NCI-H510A treated with DMSO at 0.1 percent for 48 hours (cell line): Measurements from ENCODE around the gene DNAJB2.
"Not testable (repeated sequence)": the region's sequence is repeated elsewhere in the genome, so short reads cannot be mapped to it uniquely, and the experiment has no call there.

ENCODE experiments used
- DNase-seq: peaks from one replicate; lab custom pipeline; 2025; lab: John Stamatoyannopoulos, UW

The DNAJB2 gene

DNA sequence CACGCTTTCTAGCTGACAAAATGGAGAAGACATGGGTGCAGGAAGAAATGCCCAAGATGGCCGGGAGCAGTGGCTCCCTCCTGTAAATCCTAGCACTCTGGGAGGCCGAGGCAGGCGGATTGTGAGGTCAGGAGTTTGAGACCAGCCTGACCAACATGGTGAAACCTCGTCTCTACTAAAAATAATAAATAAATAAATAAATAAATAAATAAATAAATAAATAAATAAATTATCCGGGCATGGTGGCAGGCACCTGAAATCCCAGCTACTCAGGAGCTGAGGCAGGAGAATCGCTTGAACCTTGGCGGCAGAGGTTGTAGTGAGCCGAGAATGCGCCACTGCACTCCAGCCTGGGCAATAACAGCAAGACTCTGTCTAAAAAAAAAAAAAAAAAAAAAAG, 20.2 kb upstream of the DNAJB2 start:
- not testable (repeated sequence) for DNase-seq

DNA sequence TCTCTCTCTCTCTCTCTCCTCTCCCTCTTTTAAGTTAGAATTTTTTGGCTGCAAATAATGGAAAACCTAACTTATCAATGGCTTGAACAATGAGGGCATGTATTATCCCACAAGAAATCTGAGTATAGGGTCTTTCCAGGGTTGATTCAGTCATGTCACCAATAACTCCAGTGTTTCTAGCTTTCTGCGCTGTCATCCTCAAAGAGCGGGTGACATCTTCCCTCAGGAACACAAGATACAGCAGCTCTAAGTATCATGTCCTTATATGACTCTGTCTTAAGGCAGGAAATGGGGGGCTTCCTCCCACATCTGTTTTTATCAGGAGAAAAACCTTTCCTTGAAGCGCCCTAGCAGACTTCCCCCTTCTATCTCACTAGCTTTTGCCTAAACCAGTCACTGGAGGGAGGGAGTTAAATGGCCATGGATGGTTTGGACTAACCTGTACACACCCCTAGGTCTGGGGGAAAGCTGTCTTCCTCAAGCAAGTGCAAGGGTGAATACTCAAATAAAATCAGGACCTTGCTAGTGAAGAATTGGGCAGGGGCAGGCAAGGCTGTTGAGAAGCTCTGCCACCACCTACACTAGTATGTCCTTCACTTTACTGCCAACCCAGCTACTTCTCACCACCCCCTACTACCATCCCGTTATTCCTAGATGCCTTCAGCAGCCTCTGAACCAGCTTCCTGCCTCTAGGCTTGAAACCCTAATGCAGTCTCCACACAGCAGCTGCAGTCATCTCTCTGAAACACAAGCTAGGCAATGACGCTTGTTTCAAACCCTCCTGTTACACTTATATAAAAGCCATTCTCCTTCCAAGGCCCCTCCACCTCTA, 17.9 kb upstream of the DNAJB2 start:
- no peak for DNase-seq

DNA sequence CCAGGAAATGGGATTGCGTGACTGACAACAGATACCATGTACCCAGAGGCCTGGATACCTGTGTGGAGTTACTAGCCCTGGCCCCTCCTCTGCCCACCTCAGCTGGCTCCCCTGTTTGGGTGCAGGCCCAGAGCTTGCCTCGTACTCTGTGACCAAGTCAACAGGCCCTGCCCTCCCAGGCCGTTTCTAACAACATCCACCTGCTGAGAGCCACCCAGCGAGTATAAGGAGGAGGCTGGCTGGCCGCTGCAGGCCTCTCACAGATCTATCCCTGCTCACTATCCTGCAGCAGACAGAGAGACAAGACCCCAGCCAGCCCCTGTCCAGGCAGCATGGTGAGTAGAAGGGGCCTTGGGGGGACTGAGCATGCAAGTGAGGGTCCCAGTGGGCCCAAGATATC, 12.9 kb upstream of the DNAJB2 start:
- DNase-seq = no peak

GRCh38 chr2:219266886-219267285, 12.3 kb upstream of the DNAJB2 start:
- no peak for DNase-seq

- DNase-seq = no peak
Measured at GRCh38 chr2:219268294-219268693, 10.9 kb upstream of the DNAJB2 start.

- peak; percentile 47 for DNase-seq
Measured at GRCh38 chr2:219269362-219270054, 9.7 kb upstream of the DNAJB2 start.

- no peak for DNase-seq
Measured at GRCh38 chr2:219270055-219270372, 9.2 kb upstream of the DNAJB2 start.

DNA sequence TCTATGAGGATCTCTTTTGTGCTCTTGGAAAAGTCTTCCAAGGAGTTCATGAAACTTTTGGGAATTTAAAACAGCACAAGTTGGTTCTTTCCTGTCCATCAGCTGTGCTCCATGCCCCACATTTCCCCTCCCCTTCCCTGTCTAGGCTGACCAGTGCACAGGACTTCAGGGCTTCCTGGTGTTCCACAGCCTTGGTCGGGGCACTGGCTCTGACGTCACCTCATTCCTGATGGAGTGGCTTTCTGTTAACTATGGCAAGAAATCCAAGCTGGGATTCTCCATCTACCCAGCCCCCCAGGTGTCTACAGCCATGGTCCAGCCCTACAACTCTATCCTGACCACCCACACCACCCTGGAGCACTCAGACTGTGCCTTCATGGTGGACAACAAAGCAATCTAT, 8.1 kb upstream of the DNAJB2 start:
- DNase-seq = no peak

DNA sequence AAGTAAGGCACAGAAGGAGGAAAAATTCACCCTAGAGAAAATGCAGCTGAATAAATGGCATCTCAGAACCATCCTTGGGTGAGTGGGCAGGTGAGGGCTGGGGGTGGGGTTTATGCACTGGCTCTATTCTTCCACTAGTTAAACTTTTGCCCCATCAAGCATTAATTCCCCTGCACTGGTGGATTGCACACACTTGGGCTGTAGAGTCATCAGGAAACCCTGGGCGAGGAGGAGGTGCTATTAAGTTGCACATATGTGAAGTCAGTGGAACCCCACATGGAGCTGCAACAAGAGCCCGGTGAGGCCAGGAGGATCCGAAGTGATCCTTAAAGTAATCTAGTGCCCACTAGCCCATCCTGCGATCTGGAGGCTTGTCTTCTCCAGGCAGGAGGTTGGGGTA, 6.8 kb upstream of the DNAJB2 start:
- DNase-seq = no peak

- no peak for DNase-seq
Measured at GRCh38 chr2:219272995-219273394, 6.2 kb upstream of the DNAJB2 start.

DNA sequence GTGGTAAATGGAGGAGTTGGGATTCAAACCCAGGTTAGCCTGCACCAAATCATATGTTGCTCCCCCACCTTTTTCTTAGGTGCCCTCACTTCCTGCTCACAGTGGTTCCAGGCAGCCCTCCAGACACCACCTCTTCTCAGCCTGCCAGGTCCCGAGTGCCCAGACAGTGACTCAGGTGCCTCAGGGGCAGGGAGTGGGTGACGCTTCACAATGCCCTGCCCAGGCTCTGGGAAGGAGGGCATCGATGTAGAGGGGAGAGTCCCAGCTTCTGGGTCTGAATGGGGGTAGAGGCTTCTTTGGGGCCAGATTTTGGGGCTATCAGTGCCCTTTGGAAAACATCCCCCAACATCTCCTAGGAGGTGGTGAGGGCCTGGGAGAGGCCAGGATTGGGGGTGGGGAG, 5.2 kb upstream of the DNAJB2 start:
- DNase-seq = no peak

- no peak for DNase-seq
Measured at GRCh38 chr2:219274361-219274921, 4.7 kb upstream of the DNAJB2 start.

- peak; percentile 91 for DNase-seq
Measured at GRCh38 chr2:219277703-219278654, 1.2 kb upstream of the DNAJB2 start.

GRCh38 chr2:219278655-219279150, 463 bp upstream of the DNAJB2 start:
- no peak for DNase-seq

GRCh38 chr2:219279916-219280516, 850 bp downstream of the DNAJB2 start:
- no peak for DNase-seq

- no peak for DNase-seq
Measured at GRCh38 chr2:219280651-219281050, 1.5 kb downstream of the DNAJB2 start.

DNA sequence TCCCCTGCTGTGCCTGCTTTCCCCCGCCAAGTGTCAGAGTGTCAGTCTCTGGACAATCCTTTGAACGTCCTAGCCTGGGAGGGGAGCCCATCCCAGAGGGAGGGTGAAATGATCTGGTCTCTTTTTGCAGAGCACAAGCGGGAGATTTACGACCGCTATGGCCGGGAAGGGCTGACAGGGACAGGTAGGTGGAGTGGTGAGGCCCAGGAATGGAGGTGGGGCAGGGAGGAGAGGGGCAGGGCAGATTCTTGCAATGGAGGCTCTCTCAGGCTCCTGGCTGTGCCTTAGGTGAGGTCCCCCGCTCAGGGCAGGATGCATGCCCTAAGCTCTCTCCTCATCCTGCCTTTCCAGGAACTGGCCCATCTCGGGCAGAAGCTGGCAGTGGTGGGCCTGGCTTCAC, 2.4 kb downstream of the DNAJB2 start:
- no peak for DNase-seq

DNA sequence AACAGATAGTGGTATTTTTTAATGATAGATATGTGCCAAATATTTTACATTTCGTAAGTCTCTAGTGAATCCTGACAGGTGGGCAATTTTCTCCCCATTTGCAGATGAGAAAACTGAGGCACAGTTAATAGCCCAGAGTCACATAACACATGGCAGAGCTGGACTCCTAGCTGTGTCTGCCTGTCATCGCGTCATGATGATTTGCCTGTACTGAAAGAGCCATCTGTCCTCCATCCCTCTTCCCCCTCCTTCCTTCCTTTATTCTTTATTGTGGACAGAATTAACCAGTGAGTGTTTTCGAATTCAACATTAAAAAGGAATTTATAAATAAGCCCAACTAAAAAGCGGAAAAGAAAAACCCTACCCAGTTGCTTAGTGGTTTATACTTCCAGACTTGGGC, 3.2 kb downstream of the DNAJB2 start:
- no peak for DNase-seq

DNA sequence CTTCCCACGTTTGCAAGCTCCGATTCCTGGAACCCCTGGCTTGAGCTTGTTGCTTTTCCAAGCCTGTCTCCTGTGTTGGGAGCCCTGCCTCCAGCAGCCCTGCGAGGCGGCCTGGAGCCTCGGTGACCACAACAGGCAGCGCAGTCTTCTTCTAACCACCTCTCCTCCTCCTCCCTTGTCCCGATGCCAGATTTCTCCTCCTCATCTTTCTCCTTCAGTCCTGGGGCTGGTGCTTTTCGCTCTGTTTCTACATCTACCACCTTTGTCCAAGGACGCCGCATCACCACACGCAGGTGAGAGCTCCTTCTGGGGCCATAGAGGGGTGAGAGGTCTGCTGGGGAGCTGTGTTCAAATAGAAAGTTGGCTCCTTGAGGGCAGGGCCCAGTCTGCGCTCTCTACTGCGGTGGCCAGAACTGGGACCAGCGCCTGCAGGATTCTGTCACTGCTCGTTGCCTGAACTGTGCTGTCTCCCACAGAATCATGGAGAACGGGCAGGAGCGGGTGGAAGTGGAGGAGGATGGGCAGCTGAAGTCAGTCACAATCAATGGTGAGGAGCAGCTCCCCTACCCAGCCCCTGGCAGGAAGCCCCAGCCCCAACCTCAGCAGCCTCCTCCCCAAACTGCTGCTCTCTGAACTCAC, 3.9 kb downstream of the DNAJB2 start:
- DNase-seq = no peak

GRCh38 chr2:219284501-219285372, 5.6 kb downstream of the DNAJB2 start:
- DNase-seq = no peak
